Calu3 (cell line): ENCODE data around the gene ETV7. TPM values are rescaled to one million over a fixed set of nuclear protein-coding genes. Genes with fewer than 3 reads are reported as not detected.

Experiments
- BruUV-seq: library from RNA; stranded (reverse); fragments of 400-500 nt; replicated peaks from 2 replicates; lab custom pipeline; 2021; lab: Mats Ljungman, UMichigan
- CTCF ChIA-PET: fragments of 300-600 bp; sonication (Branson Sonifier 250); formaldehyde crosslinking; loops from one replicate; lab custom pipeline; 2022; ENCODE audit warnings: antibody characterized with exemption; lab: Charles Lee
- DNase-seq: peaks from one replicate; pipeline ENCODE4 v3.0.0; 2022
- H3K27ac Mint-ChIP-seq: one replicate; pipeline ENCODE4 v1.8.0; 2022; ENCODE audit warnings: mixed read lengths; ENCODE audit not compliant: unreplicated experiment
- H3K27me3 Mint-ChIP-seq: one replicate; pipeline ENCODE4 v1.8.0; 2022; ENCODE audit warnings: mixed read lengths; ENCODE audit not compliant: unreplicated experiment
- H3K36me3 Mint-ChIP-seq: one replicate; pipeline ENCODE4 v1.8.0; 2022; ENCODE audit warnings: mild to moderate bottlenecking, moderate library complexity, mixed read lengths; ENCODE audit not compliant: insufficient read depth, unreplicated experiment
- H3K4me1 Mint-ChIP-seq: one replicate; pipeline ENCODE4 v1.8.0; 2022; ENCODE audit warnings: mild to moderate bottlenecking, low read depth, mixed read lengths; ENCODE audit not compliant: unreplicated experiment
- H3K4me3 Mint-ChIP-seq: one replicate; pipeline ENCODE4 v1.8.0; 2022; ENCODE audit warnings: mild to moderate bottlenecking, low read depth, moderate library complexity, mixed read lengths; ENCODE audit not compliant: unreplicated experiment
- H3K9me3 Mint-ChIP-seq: one replicate; pipeline ENCODE4 v1.8.0; 2022; ENCODE audit warnings: low read depth, mixed read lengths; ENCODE audit not compliant: unreplicated experiment
- CTCF ChIP-seq: fragments of 200-600 bp; IDR thresholded peaks from one replicate; pipeline ENCODE4 v1.8.0; 2022; ENCODE audit warnings: antibody characterized with exemption; ENCODE audit not compliant: unreplicated experiment
- intact Hi-C: fragments of 100-400 bp; cut with micrococcal nuclease; formaldehyde crosslinking; loops from one replicate; pipeline ENCODE4 v1.10.0; 2022; ENCODE audit not compliant: unreplicated experiment
- total RNA-seq: library from RNA; stranded (reverse); gene quantifications from 2 replicates; pipeline ENCODE4 v1.2.3, GENCODE V29; 2022

The ETV7 gene
- total RNA-seq, 1 experiment from 2014 or later = 2.6 TPM

GRCh38 chr6:36430351-36430750 lies 42.9 kb upstream of the ETV7 start:
- Mint-ChIP-seq H3K4me3 (no peak overlapping the region), H3K36me3 (no peaks in the 10 kb centered on the region), H3K27me3 (no peaks in the 10 kb centered on the region), H3K4me1 (no peaks in the 10 kb centered on the region), H3K9me3 (no peaks in the 10 kb centered on the region), H3K27ac (no peak overlapping the region)
- intact Hi-C loops = no loop called here
- BruUV-seq = no TSS peak
- DNase-seq = no peak
- CTCF ChIA-PET = no interaction called here
- no peak for TF ChIP-seq CTCF

GRCh38 chr6:36428911-36429310 lies 41.4 kb upstream of the ETV7 start:
- no peak for TF ChIP-seq CTCF
- no peak for DNase-seq
- no peaks in the 10 kb centered on the region for H3K27me3 Mint-ChIP-seq
- H3K27ac Mint-ChIP-seq = no peak overlapping the region
- H3K9me3 Mint-ChIP-seq = no peaks in the 10 kb centered on the region
- no peaks in the 10 kb centered on the region for H3K4me1 Mint-ChIP-seq
- H3K4me3 Mint-ChIP-seq = no peak overlapping the region
- no TSS peak for BruUV-seq
- no peaks in the 10 kb centered on the region for H3K36me3 Mint-ChIP-seq
- CTCF ChIA-PET = no interaction called here
- intact Hi-C loops = no loop called here

- Mint-ChIP-seq H3K4me3 (no peak overlapping the region), H3K27me3 (no peaks in the 10 kb centered on the region), H3K27ac (no peak overlapping the region), H3K9me3 (no peaks in the 10 kb centered on the region), H3K36me3 (peaks cover 13% of the 10 kb centered on the region), H3K4me1 (peaks cover 18% of the 10 kb centered on the region)
- BruUV-seq = no TSS peak
- intact Hi-C loops = no loop called here
- DNase-seq = no peak
- CTCF ChIA-PET = no interaction called here
- no peak for TF ChIP-seq CTCF
These were observed 39.2 kb upstream of the ETV7 start for GRCh38 chr6:36426622-36427021.

GRCh38 chr6:36423101-36423824 lies 35.8 kb upstream of the ETV7 start:
- Mint-ChIP-seq H3K36me3 (peaks cover 13% of the 10 kb centered on the region), H3K27me3 (no peaks in the 10 kb centered on the region), H3K9me3 (no peaks in the 10 kb centered on the region), H3K4me1 (peaks cover 18% of the 10 kb centered on the region), H3K27ac (peak overlapping the region; percentile 85), H3K4me3 (peak overlapping the region; percentile 74)
- CTCF ChIA-PET = interaction anchor here (0.5 to 1.2 kb wide), 10 partner anchors 18 to 360 kb away, joined by 3 to 11 read pairs (median 4); partner anchors contain the start of genes KCTD20 and PXT1
- DNase-seq = peak; percentile 99
- intact Hi-C loops = loop anchor here (2.0 kb wide), 1 partner anchor 336 kb away; no protein-coding TSS in a partner anchor
- BruUV-seq = no TSS peak
- peak; percentile 54 for TF ChIP-seq CTCF
